ENCODE data around the gene PEX3.
A peak's percentile ranks its signal among the peaks of the same experiment; 100 is the strongest.

The PEX3 gene

GRCh38 chr6:143427109-143427817, 23.3 kb upstream of the PEX3 start:
- DNase-seq (ENCODE audit: low read depth): no peak
- no peak overlapping the region for H3K4me3 ChIP-seq (ENCODE audit: low read depth, low read length)
- TF ChIP-seq CTCF (IDR thresholded peaks at IDR 0.05; ENCODE audit: control insufficient read depth, extremely low read depth, insufficient read depth): peak; percentile 93

GRCh38 chr6:143429970-143430369, 20.6 kb upstream of the PEX3 start:
- no peak overlapping the region for H3K4me3 ChIP-seq (ENCODE audit: low read depth, low read length)
- TF ChIP-seq CTCF (IDR thresholded peaks at IDR 0.05; ENCODE audit: control insufficient read depth, extremely low read depth, insufficient read depth): no peak
- DNase-seq (ENCODE audit: low read depth): no peak

GRCh38 chr6:143431226-143431625, 19.4 kb upstream of the PEX3 start:
- no peak for TF ChIP-seq CTCF (IDR thresholded peaks at IDR 0.05; ENCODE audit: control insufficient read depth, extremely low read depth, insufficient read depth)
- H3K4me3 ChIP-seq (ENCODE audit: low read depth, low read length): no peak overlapping the region
- no peak for DNase-seq (ENCODE audit: low read depth)

GRCh38 chr6:143432588-143432987, 18.0 kb upstream of the PEX3 start:
- DNase-seq (ENCODE audit: low read depth): no peak
- no peak overlapping the region for H3K4me3 ChIP-seq (ENCODE audit: low read depth, low read length)
- no peak for TF ChIP-seq CTCF (IDR thresholded peaks at IDR 0.05; ENCODE audit: control insufficient read depth, extremely low read depth, insufficient read depth)

- no peak for DNase-seq (ENCODE audit: low read depth)
- no peak for TF ChIP-seq CTCF (IDR thresholded peaks at IDR 0.05; ENCODE audit: control insufficient read depth, extremely low read depth, insufficient read depth)
Observed at GRCh38 chr6:143441010-143441409, 9.6 kb upstream of the PEX3 start.

GRCh38 chr6:143441680-143442545, 8.7 kb upstream of the PEX3 start:
- TF ChIP-seq CTCF (IDR thresholded peaks at IDR 0.05; ENCODE audit: control insufficient read depth, extremely low read depth, insufficient read depth): no peak
- DNase-seq (ENCODE audit: low read depth): no peak
- no peak overlapping the region for H3K4me3 ChIP-seq (ENCODE audit: low read depth, low read length)

More at GRCh38 chr6:143441010-143441409, 9.6 kb upstream of the PEX3 start:
- H3K4me3 ChIP-seq (ENCODE audit: low read depth, low read length): no peak overlapping the region

Measured in LNCaP clone FGC (cell line).